D721Med (cell line): Measurements from ENCODE around the gene CORO7.

ENCODE experiments used
- DNase-seq: peaks from one replicate; pipeline ENCODE4 v3.0.0; 2011; ENCODE audit warnings: low spot score; ENCODE audit not compliant: insufficient read length
- FAIRE-seq: peaks from 2 replicates; lab custom pipeline; 2011; peaks lifted over from hg19 to GRCh38; lab: Jason Lieb, UNC
- CTCF ChIP-seq: IDR thresholded peaks from 2 replicates; pipeline ENCODE4 v1.5.1; 2012; ENCODE audit warnings: mild to moderate bottlenecking, control low read depth; ENCODE audit not compliant: insufficient read depth; ENCODE audit errors: missing control alignments

Gene CORO7

DNA sequence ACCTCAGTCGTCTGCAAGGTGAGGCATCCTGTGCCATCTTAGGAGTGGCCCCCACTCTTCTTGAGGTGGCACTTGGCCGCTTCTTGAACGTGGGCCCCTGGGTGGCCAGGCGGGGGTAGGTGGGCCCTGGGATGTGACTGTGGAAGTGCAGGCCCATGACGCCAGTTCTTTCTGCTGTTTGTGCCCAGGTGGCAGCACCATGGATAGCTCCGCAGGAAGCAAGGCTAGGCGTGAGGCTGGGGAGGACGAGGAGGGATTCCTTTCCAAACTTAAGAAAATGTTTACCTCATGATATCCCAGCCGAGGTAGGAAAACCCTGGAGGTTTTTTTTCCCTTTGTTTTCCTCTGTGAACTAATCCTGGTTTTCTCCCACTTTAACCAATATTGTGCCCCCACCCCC lies 38.2 kb upstream of the CORO7 start:
- no peak for DNase-seq
- FAIRE-seq: no peak
- TF ChIP-seq CTCF: no peak

DNA sequence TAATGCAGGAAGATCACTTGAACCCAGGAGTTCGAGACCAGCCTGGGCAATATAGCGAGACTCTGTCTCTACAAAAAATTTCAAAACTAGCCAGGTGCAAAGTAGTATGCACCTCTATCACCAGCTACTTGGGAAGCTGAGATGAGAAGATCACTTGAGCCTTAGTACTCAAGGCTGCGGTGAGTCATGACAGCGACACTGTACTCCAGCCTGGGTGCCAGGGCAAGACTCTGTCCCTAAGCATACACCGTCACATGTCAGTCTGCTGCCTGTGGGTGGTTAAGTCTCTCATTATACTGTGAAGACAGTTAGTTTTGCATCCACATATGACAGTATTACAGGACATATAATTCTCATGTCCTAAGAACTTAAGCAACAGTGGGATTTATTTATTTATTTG lies 36.3 kb upstream of the CORO7 start:
- no peak for DNase-seq
- FAIRE-seq: no peak
- no peak for TF ChIP-seq CTCF

DNA sequence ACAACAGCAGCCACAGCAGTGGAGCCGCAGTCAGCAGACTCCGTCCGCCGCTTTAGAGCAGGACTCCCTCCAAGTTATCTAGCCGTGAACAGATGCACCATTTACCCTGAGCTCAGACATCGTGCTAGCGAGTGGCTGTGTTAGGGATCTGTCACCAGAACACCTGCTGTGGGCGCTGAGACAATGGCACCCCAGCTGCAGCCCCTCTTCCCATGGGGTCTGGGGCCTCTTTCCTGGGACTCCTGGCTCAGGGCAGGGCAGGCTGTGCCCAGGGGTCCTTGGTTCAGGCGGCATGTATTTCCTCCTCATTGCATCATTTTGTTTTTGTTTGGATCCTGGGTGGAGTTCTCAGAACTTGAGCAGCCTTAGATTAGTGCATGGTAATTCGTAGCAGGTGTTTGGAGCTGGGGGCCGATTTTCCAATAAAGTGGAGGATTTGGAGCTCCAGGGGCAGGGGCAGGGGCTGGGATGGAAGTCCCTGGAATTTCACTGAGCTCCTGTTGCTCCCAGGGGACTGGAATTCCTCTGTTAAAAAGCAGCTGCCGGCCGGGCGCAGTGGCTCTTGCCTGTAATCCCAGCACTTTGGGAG lies 34.6 kb upstream of the CORO7 start:
- no peak for TF ChIP-seq CTCF
- no peak for FAIRE-seq
- peak; percentile 37 for DNase-seq

DNA sequence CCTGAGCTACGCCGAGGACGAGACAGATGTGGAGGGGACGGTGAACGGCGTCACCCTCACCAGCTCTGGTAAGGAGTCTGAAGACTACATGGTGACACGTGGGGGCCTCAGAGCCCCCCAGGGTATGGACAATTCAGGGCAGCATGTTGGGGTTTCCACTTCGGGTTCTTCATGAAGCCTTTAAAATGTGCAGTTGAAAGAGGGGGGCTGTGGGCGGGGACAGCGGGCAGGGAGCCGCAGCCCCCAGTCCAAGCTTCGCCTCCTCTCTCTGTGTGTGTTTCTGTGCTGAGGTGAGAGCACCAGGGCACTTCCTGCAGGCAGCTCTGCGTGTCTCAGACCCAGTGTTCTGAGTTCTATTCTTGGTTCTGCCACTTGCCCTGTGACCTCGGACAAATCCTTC lies 34.0 kb upstream of the CORO7 start:
- TF ChIP-seq CTCF: no peak
- no peak for DNase-seq
- FAIRE-seq: no peak

DNA sequence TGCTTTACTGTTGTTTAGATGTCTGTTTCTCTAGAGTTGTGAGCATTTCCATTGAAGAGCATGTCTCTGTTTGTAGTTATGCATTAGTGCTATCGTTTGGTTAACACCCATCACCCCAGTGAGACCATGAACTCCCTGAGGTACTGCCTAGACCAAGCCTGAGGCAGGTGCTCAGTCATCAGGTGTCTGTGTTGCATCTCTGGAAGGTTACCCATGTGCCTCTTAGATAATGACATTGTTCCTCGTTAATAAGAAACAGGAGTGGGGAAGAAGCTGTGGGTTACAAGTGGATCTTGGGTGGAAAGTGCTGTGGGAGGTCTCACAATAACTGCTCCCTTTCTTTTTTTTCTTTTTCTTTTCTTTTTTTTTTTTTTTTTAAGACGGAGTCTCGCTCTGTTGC lies 27.6 kb upstream of the CORO7 start:
- TF ChIP-seq CTCF: no peak
- FAIRE-seq: no peak

GRCh38 chr16:4443271-4443670 lies 26.9 kb upstream of the CORO7 start:
- DNase-seq: no peak
- TF ChIP-seq CTCF: no peak
- FAIRE-seq: no peak

More for the DNA sequence above, 27.6 kb upstream of the CORO7 start:
- DNase-seq: no peak

DNA sequence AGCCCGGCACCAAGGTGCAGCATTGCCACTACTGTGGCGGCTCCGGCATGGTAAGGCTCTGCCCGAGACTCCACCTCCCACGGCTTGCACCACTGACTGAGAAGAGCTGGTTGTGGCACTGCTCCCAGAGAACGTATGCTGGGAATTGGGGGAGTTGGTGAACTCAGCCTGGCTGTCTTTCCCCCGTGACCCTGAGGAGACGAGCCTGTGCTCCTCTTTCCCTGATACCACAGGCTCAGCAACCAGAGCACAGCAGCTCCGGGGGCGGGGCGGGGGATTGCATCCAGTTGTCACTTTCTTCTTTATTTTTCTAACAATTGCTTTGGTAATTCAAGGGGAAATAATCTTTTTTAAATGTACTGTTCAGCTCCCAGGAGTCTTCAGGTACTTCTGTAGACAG lies 26.0 kb upstream of the CORO7 start:
- DNase-seq (no peak), FAIRE-seq (no peak)
- TF ChIP-seq CTCF: no peak
